GM23338 (cell line): ENCODE data around the gene CLN6.

ENCODE experiments used
- NANOG ChIP-seq: IDR thresholded peaks from 2 replicates; pipeline ENCODE4 v1.6.1; 2016; ENCODE audit warnings: antibody characterized with exemption, borderline replicate concordance
- TF ChIP-seq, protein P1 (sequence below), 2 experiments: fragments of 200-600 bp in 1 of 2; sonication (generic) in 1 of 2; conservative IDR thresholded peaks; 2 replicates each; pipeline versions ENCODE4 v1.5.1 to v1.6.1; 2016 to 2017; ENCODE audit warnings: antibody characterized with exemption in 2 of 2, low read depth in 2 of 2, mild to moderate bottlenecking in 2 of 2, moderate library complexity in 1 of 2

GRCh38 chr15:68278595-68279405, 49.3 kb upstream of the CLN6 start:
- no peak for TF ChIP-seq NANOG
- TF ChIP-seq, protein P1, sequence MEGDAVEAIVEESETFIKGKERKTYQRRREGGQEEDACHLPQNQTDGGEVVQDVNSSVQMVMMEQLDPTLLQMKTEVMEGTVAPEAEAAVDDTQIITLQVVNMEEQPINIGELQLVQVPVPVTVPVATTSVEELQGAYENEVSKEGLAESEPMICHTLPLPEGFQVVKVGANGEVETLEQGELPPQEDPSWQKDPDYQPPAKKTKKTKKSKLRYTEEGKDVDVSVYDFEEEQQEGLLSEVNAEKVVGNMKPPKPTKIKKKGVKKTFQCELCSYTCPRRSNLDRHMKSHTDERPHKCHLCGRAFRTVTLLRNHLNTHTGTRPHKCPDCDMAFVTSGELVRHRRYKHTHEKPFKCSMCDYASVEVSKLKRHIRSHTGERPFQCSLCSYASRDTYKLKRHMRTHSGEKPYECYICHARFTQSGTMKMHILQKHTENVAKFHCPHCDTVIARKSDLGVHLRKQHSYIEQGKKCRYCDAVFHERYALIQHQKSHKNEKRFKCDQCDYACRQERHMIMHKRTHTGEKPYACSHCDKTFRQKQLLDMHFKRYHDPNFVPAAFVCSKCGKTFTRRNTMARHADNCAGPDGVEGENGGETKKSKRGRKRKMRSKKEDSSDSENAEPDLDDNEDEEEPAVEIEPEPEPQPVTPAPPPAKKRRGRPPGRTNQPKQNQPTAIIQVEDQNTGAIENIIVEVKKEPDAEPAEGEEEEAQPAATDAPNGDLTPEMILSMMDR (conservative IDR thresholded peaks at IDR 0.05; ENCODE audit: low read depth in 2 of 2): no peak
